Fibroblast of lung (primary cell): ENCODE measurements around the gene CAMKMT.

ENCODE experiments used
- CTCF ChIP-seq, 2 donors: IDR thresholded peaks in 1 of 2; conservative IDR thresholded peaks in 1 of 2; 1 replicate in 1 of 2; 2 replicates in 1 of 2; pipeline ENCODE4 v1.5.1; 2011 to 2012; ENCODE audit warnings: low read length in 2 of 2, control low read depth in 1 of 2, inconsistent platforms in 1 of 2, low read depth in 1 of 2, mild to moderate bottlenecking in 1 of 2
- EZH2 ChIP-seq: IDR thresholded peaks from 2 replicates; pipeline ENCODE4 v1.5.1; 2012; ENCODE audit warnings: low read length, control low read depth, mild to moderate bottlenecking; ENCODE audit errors: missing control alignments

GRCh38 chr2:44326548-44327264 lies 35.0 kb upstream of the CAMKMT start:
- no peak for TF ChIP-seq CTCF (conservative IDR thresholded peaks at IDR 0.05 in 1 of 2, IDR thresholded peaks at IDR 0.05 in 1 of 2; ENCODE audit: low read depth in 1 of 2, low read length in 2 of 2)
- TF ChIP-seq EZH2, result no peak
